Adrenal gland (tissue), 12 donors: ENCODE results near the gene TBC1D20. TPM values are rescaled to one million over a fixed set of nuclear protein-coding genes. Genes with fewer than 3 reads are reported as not detected.

Experiments
- DNase-seq, 7 donors: peaks; one replicate each; pipeline ENCODE4 v3.0.0-alpha.2; 2019 to 2020
- H3K27ac ChIP-seq, 5 donors: fragments of 200-600 bp; sonication (generic) in 4 of 5; 1 replicate in 3 of 5; 2 replicates in 2 of 5; pipeline versions ENCODE4 v1.5.1 to v1.8.0; 2016 to 2020; ENCODE audit warnings: mild to moderate bottlenecking in 1 of 5
- H3K27me3 ChIP-seq: fragments of 200-600 bp; 2 replicates; pipeline ENCODE4 v1.8.0; 2021
- H3K36me3 ChIP-seq, 2 donors: fragments of 200-600 bp; replicated peaks in 1 of 2; 1 replicate in 1 of 2; 2 replicates in 1 of 2; pipeline versions ENCODE4 v1.5.1 to v1.8.0; 2018 to 2022
- H3K4me1 ChIP-seq, 2 donors: fragments of 200-600 bp; replicated peaks in 1 of 2; 1 replicate in 1 of 2; 2 replicates in 1 of 2; pipeline versions ENCODE4 v1.5.1 to v1.8.0; 2018 to 2021
- H3K4me3 ChIP-seq, 4 donors: fragments of 200-600 bp; sonication (generic) in 3 of 4; one replicate each; pipeline ENCODE4 v1.5.1; 2016 to 2018
- H3K9me3 ChIP-seq, 3 donors: fragments of 200-600 bp; sonication (generic) in 1 of 3; replicated peaks in 1 of 3; 1 replicate in 2 of 3; 2 replicates in 1 of 3; pipeline versions ENCODE4 v1.5.1 to v1.8.0; 2016 to 2021
- POLR2A ChIP-seq, 2 donors: fragments of 450-650 bp; IDR thresholded peaks; one replicate each; pipeline ENCODE4 v1.6.1; 2017; ENCODE audit warnings: antibody characterized with exemption in 2 of 2, mild to moderate bottlenecking in 2 of 2, moderate library complexity in 1 of 2
- WGBS, 4 donors: extraction: QIAGEN DNeasy Blood & Tissue Kit in 2 of 4; methylation state at CpG; one replicate each; pipeline versions ENCODE4 v1.1.5 to v1.1.7; 2013 to 2017; 5-methylcytosine and 5-hydroxymethylcytosine counted together
- intact Hi-C, 2 donors: fragments of 100-400 bp; cut with DNase I; formaldehyde crosslinking; loops; one replicate each; pipeline versions ENCODE4 v1.14.1 to v1.15.0; 2022 to 2023
- polyA plus RNA-seq, 3 donors: library from polyadenylated mRNA; stranded (reverse); fragments of 200-250 nt in 2 of 3; fragments of 350-450 nt in 1 of 3; fragmentation: Illumina TruSeq in 1 of 3; extraction: RNeasy Lipid Tissue Mini Kit (QIAGEN cat#74804) in 1 of 3; gene quantifications; one replicate each; pipeline ENCODE4 v1.2.3, GENCODE V29; 2013 to 2014
- total RNA-seq, 9 donors: library from RNA; depleted of rRNA in 4 of 9; stranded (reverse); fragments of >200 nt in 4 of 9; fragments of 120-200 nt in 1 of 9; fragmentation: NEBNext Ultra II Directional in 1 of 9; extraction: Animal tissue kit (Norgen Biotek cat#: 25700) in 1 of 9; gene quantifications; one replicate each; pipeline versions ENCODE4 v1.1.0 to v1.2.4, GENCODE V29; 2013 to 2023
- TF ChIP-seq, protein P1 (sequence below), 6 experiments: fragments of 450-650 bp in 4 of 6; fragments of 200-600 bp in 2 of 6; sonication (generic) in 1 of 6; IDR thresholded peaks; 1 replicate in 5 of 6; 2 replicates in 1 of 6; pipeline versions ENCODE4 v1.5.1 to v1.8.0; 2016 to 2021; ENCODE audit warnings: antibody characterized with exemption in 6 of 6, mild to moderate bottlenecking in 2 of 6, moderate library complexity in 1 of 6
- donor health status: healthy with polysubstance abuse.
- donor health status: Bipolar disorder and iron deficiency.
- donor health status: DM: yes; HTN: yes; CAD: no.
- donor health status: DM: no; HTN: no; CAD: no.
- donor health status: DM: no; HTN: no; CAD: no.
- donor health status: DM: yes; HTN: yes; CAD: no.

TBC1D20 gene
- total and polyA plus RNA-seq, 12 donors, result 23.8 to 53.6 (median 44.3) TPM

DNA sequence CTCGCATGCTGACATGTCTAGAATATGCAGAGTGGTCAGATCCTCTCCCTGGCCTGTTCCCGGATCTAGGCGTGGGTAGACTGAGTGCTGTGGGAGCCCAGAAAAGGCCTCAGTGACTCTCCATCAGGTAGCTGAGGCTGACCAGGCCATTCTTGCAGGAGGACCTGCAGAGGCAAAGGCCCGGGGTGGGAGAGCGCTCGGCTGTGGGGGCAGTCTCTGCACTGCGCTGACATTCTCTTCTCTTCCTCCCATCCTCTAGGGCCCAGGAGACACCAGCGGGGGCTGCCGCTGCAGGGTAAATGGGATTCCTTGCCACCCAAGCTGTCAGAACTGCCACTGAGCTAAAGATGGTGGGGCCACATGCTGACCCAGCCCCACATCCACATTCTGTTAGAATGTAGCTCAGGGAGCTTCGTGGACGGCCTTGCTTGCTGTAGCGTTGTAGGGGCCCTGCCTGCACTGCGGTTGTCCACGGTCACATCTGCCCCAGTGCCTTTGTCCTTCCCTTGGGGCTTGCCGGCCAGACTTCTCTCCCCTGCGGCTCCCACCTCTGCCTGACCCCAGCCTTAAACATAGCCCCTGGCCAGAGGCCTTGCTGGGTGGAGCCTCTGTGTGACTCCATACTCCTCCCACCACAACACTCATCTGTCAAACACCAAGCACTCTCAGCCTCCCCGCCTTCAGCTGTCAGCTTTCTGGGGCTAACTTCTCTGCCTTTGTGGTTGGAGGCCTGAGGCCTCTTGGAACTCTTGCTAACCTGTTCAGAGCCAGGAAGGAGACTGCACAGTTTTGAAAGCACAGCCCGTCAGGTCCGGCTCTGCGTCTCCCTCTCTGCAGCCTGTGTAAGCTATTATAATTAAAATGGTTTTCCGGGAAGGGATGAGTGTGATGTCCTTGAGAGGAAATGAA, 32.0 kb downstream of the TBC1D20 start:
- no peak overlapping the region for H3K4me3 ChIP-seq
- DNase-seq, result peak in 4 of 7 donors; percentile 36 to 61 (median 54)
- 69 to 74% (median 72%) methylated on average over 16 to 21 of the region's 21 CpGs for WGBS, 4 donors
- no peaks in the 10 kb centered on the region for H3K9me3 ChIP-seq
- peaks cover 0 to 28% of the 10 kb centered on the region in 2 donors for H3K4me1 ChIP-seq
- peaks cover 0 to 59% of the 10 kb centered on the region in 2 donors for H3K36me3 ChIP-seq
- peak overlapping the region in 4 of 5 donors; percentile 29 to 82 (median 52) for H3K27ac ChIP-seq
- TF ChIP-seq, protein P1, sequence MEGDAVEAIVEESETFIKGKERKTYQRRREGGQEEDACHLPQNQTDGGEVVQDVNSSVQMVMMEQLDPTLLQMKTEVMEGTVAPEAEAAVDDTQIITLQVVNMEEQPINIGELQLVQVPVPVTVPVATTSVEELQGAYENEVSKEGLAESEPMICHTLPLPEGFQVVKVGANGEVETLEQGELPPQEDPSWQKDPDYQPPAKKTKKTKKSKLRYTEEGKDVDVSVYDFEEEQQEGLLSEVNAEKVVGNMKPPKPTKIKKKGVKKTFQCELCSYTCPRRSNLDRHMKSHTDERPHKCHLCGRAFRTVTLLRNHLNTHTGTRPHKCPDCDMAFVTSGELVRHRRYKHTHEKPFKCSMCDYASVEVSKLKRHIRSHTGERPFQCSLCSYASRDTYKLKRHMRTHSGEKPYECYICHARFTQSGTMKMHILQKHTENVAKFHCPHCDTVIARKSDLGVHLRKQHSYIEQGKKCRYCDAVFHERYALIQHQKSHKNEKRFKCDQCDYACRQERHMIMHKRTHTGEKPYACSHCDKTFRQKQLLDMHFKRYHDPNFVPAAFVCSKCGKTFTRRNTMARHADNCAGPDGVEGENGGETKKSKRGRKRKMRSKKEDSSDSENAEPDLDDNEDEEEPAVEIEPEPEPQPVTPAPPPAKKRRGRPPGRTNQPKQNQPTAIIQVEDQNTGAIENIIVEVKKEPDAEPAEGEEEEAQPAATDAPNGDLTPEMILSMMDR (IDR thresholded peaks at IDR 0.05), result no peak
- no peak for TF ChIP-seq POLR2A (IDR thresholded peaks at IDR 0.05)
- intact Hi-C loops, result loop anchor here in 1 of 2 donors (5.0 kb wide), 1 partner anchor 68 kb away; no protein-coding TSS in a partner anchor
- no peaks in the 10 kb centered on the region for H3K27me3 ChIP-seq

DNA sequence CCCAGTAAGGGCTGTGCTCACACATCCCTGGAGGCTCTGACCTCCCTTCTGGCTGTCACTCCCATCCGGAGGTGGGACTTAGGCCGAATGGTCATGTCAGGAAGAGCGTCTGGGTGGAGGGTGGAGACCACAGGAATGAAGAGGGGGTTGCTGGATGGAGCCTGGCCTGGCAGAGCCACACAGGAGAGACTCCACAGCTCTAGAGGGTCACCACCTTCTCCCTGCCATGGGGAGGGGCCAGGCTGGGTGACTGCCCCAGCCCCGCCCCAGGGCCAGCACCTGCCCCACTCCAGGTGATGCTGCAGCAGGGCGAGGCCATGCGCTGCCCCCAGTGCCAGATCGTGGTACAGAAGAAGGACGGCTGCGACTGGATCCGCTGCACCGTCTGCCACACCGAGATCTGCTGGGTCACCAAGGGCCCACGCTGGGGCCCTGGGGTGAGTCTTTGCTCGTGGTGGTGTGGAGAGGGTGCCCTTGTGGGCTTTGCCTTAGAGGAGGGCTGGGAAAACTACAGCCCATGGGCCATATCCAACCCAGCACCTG, 33.6 kb downstream of the TBC1D20 start:
- DNase-seq, result no peak
- peaks cover 0 to 58% of the 10 kb centered on the region in 2 donors for H3K36me3 ChIP-seq
- H3K4me3 ChIP-seq, result no peak overlapping the region
- TF ChIP-seq, protein P1 (IDR thresholded peaks at IDR 0.05), result no peak
- no peak for TF ChIP-seq POLR2A (IDR thresholded peaks at IDR 0.05)
- H3K27me3 ChIP-seq, result no peaks in the 10 kb centered on the region
- no peak overlapping the region for H3K27ac ChIP-seq
- H3K4me1 ChIP-seq, result peaks cover 0 to 16% of the 10 kb centered on the region in 2 donors
- intact Hi-C loops, result no loop called here
- no peaks in the 10 kb centered on the region for H3K9me3 ChIP-seq
- 88 to 91% (median 89%) methylated on average over 5 to 14 of the region's 14 CpGs for WGBS, 4 donors

DNA sequence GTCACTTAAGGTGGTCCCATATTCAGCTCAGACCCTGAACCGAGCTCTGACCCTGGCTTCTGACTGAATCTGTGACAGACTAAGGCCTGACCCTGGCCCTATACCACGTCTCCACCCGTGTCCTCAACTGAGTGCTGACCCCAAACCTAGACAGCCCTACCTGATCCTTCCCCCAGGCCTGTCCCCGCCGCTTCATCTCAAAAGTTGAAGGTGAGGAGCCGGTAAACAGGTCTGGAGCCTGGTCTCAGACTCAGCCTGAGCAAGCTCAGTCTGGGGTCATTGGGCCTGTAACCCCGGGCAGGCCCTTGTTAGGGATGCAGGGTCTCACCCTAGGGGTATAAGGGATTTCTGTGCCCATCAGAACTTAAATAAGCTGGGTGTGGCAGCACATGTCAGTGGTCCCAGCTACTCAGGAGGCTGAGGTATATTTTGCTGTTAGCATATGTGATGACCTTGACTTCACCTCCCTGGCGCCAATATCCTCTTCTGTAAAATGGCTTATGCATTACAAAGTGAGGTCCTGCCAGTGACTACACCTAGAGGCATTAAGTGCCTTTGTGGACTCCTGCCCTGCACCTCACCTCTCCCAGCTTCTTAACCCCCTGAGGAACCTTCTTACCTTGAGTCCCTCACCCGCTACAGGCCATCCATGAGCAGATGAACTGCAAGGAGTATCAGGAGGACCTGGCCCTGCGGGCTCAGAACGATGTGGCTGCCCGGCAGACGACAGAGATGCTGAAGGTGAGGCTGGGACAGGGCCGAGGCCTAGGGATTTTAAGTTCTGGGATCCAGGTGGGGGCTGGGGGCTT, 34.3 kb downstream of the TBC1D20 start:
- Histone ChIP-seq H3K9me3 (no peaks in the 10 kb centered on the region), H3K36me3 (peaks cover 0 to 65% of the 10 kb centered on the region in 2 donors), H3K27me3 (no peaks in the 10 kb centered on the region), H3K4me1 (peaks cover 0 to 16% of the 10 kb centered on the region in 2 donors), H3K27ac (no peak overlapping the region), H3K4me3 (no peak overlapping the region)
- no peak for TF ChIP-seq POLR2A (IDR thresholded peaks at IDR 0.05)
- TF ChIP-seq, protein P1 (IDR thresholded peaks at IDR 0.05), result no peak
- no peak for DNase-seq
- intact Hi-C loops, result no loop called here
- 95 to 97% (median 96%) methylated on average over 12 to 14 of the region's 14 CpGs for whole genome bisulfite sequencing, 4 donors

DNA sequence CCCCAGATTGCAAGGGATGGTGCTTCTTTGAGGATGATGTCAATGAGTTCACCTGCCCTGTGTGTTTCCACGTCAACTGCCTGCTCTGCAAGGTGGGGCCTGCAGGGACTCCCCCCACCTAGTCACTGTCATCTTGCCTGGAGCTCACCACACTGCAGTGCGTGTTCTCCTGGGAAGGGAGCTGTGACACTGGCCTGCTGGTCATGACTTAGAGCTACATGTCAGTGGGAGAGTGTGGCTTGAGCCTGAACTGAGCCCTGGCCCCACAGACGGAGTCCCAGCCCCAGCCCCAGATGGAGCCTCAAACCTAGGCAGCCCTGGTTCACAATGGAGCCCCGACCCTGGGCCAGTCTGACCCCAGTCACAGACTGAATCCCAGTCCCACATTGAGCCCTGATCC, 34.9 kb downstream of the TBC1D20 start:
- intact Hi-C loops, result no loop called here
- Histone ChIP-seq H3K36me3 (peaks cover 0 to 71% of the 10 kb centered on the region in 2 donors), H3K9me3 (no peaks in the 10 kb centered on the region), H3K4me3 (no peak overlapping the region), H3K4me1 (peaks cover 0 to 16% of the 10 kb centered on the region in 2 donors), H3K27ac (no peak overlapping the region), H3K27me3 (no peaks in the 10 kb centered on the region)
- no peak for DNase-seq
- no peak for TF ChIP-seq POLR2A (IDR thresholded peaks at IDR 0.05)
- TF ChIP-seq, protein P1 (IDR thresholded peaks at IDR 0.05), result no peak
- WGBS, 4 donors, result 89 to 100% (median 96%) methylated on average over 1 to 4 of the region's 4 CpGs
